Stimulated activated CD8-positive, alpha-beta memory T cell treated with anti-CD3 and anti-CD28 coated beads, Interleukin-2, amount 100 ng/mL, for 48 hours (primary cell): Measurements from ENCODE around the gene QSER1.

ENCODE experiments used
- DNase-seq, 2 donors: peaks; one replicate each; pipeline ENCODE4 v3.0.0-alpha.2; 2020; ENCODE audit warnings: low read depth in 2 of 2

The QSER1 gene

DNA sequence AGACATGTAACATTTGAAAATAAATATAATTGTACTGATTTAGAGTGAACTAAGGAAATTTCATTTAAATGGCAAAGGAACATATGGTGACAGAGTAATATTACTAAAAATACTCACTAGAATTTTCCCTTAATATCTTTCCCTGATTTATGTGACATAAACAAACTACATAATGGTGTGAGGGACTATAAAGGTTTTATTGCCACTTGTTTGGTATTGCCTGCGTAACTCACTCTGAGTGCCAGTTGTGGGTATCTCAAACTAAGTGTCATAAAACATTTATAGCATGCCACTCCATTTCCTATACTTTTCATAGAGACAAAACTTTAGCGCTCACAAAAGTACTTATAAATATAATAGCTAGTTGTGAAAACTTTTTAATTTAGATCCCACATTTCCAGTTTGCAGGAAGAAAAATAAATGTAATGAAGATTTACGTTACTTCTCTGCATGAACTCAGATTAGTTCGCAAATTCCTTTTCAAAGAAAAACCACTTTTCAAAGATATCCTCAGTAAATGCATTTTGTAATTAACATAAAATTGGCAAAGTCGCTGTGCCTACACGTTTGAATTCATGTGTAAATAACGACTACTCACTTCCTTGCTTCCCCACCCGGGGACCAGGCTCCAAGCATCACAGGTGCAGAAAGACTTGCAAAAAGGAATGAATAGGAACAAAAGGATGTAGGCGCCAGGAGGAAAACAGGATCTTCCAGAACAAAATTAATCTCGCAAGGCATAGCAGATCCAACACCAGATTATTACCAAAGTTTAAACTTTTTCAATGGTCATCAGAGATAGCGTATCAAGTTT is 1.6 kb upstream of the QSER1 start:
- no peak for DNase-seq

DNA sequence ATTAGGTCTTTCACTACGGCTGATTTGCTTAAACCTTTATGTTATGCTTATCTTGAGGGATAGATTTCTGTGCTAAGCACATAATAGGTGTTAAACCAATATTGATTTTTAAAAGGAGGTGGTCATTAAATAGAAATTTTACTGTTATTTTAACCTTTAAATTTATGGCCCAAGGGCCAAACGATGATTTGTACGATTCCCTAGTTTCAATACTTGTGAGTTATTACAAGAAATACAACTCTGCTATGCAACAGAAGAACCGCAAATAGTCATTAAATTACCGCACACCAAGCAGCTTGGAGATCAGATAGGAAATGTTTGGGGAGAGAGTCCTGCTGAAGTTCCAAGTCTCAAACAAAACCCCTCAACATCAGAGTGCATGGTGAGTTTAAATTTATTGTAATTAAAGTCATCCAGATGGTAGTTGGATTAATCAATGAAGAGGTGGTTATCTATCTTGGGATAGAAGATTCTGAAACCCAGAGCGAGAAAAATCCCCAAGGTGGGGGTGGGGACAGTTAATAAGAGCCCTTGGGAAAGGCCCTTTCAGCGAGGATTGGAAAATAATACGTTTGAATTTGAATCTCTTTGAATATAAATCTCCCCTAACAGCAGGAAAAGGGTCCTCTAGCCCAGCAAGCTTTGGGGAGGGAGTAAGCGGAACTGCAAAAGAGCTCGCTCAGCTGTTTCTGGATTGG is 805 bp upstream of the QSER1 start:
- DNase-seq = no peak

GRCh38 chr11:32893093-32893342 is 407 bp downstream of the QSER1 start:
- DNase-seq = no peak

- peak; percentile 23 to 37 for DNase-seq
Measured at GRCh38 chr11:32893343-32894148, 935 bp downstream of the QSER1 start.

DNA sequence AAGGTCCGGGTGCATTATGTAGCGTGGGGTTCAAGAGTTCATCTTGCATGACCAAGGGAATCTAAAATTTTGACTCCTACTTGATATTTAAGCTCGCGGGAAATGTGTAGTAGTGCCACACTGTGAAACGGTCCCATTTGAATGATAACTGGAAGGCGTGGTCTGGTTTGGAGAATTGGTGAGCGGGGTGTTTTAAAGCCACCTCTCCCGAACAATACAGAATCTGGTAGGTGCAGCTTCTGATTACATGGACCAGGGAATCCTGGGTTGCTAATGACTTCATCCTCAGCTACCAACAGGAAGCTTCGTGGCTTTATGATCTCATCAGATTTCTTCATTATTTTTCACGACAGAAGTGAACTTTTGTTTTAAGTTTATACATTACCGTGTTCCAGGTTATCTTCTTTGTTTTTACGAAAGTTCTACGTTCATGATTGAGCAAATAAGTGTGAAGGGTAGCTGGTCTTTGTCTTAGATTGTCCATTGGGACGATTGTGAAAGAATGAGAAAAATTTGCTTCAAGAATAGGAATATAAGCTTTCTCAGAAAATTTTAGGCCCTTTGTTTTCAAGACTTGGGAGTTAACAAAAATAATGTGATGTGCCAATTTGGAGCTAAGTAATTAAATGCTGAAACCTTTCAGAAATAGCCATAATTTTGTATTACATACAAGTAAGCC is 1.7 kb downstream of the QSER1 start:
- no peak for DNase-seq

DNA sequence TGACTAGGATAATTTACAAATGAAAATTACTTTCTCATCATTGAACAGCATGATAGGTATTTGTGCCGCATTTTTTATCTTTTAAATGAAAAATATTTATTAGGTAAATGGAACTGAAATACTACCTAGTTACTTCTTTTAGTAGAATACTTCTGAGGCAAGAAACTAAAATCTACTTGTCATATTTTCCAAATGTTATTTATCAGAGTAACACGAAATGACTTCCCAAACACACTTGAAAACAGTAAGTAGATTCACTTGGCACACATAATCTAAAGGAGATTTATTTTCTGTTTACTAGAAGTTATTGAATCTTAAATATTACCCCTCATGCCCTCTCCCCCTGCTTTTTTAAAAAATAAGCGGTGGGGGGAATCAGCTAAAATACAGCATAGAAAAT is 2.3 kb downstream of the QSER1 start:
- DNase-seq = no peak

DNA sequence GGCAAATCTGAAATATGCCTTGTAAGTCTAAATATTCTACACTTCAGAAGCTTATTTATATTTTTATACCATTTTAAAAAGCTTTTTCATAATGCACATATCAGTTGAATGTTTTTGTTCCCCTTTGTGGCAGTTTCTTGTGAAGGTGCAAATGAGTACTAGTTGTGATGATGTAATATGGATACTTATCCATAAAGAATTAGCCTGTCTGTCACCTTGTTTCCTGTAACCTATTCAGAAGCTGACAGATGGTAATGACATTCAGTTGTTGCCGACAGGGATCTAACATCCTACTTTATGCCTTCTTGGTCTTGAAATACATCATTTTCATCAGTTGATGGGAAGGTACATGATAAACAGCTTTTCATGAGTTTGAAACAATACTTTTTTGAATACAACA is 2.9 kb downstream of the QSER1 start:
- DNase-seq = no peak

DNA sequence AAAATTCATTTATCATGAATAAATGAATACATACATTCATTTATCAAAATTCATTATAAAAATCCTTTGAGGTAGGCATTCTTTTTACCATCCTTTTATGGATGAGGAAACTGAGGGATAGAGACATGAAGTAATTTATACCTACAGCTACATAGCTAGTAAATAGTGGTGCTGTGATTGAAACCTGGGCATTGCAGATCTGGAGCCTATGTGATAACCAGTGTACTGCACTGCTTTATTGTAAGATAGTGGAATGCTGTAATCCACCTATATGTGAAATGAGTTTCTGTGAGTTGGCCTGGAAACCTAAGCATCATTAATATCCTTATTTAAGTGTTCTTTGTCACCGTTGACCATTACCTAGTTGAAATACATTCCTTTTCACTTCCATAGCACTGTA is 4.5 kb downstream of the QSER1 start:
- DNase-seq = no peak

GRCh38 chr11:32899438-32899837 is 6.8 kb downstream of the QSER1 start:
- DNase-seq = no peak

- no peak for DNase-seq
Measured at GRCh38 chr11:32902089-32902665, 9.6 kb downstream of the QSER1 start.

GRCh38 chr11:32905028-32905667 is 12.5 kb downstream of the QSER1 start:
- DNase-seq = no peak

DNA sequence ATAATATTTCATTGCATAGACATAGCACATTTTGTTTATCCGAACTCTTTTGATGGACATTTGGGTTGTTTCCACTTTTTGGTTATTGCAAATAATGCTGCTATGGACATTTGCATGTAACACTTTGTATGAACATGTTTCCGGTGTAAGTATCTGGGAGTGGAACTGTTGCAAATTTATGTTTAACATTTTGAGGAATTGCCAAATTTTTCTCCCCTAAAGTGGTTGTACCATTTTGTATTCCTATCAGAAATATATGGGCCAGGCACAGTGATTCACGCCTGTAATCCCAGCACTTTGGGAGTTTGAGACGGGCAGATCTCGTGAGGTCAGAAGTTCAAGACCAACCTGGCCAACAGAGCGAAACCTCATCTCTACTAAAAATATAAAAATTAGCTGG is 16.0 kb downstream of the QSER1 start:
- no peak for DNase-seq

DNA sequence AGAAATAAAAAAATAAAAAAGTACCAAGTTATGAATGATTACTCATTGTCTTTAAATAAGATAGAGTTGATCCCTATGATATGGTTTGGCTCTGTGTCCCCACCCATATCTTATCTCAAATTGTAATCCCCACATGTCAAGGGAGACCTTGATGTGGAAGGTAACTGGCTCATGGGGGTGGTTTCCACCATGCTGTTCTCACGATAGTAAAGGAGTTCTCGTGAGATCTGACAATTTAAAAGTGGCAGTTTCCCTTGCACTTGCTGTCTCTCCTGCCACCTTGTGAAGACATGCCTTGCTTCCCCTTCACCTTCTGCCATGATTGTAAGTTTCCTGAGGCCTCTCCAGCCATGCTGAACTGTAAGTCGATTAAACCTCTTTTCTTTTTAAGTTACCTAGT is 18.8 kb downstream of the QSER1 start:
- no peak for DNase-seq

GRCh38 chr11:32913445-32913844 is 20.8 kb downstream of the QSER1 start:
- no peak for DNase-seq

- DNase-seq = no peak
Measured at GRCh38 chr11:32916361-32916760, 23.8 kb downstream of the QSER1 start.

DNA sequence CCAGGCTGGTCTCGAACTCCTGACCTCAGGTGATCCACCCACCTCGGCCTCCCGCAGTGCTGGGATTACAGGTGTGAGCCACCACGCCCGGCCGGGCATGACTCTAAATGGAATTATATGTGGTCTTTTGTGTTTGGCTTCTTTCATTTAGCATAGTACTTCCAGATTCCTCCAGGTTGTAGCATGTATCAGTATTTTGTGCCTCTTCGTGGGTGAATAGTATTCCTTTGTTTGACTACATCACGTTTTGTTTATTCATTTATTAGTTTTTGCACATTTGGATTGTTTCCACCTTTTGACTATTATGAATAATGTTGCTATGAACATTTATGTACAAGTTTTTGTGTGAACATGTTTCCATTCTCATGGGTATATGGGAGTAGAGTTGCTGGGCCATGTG is 24.4 kb downstream of the QSER1 start:
- no peak for DNase-seq

- DNase-seq = no peak
Measured at GRCh38 chr11:32918427-32918826, 25.8 kb downstream of the QSER1 start.

DNA sequence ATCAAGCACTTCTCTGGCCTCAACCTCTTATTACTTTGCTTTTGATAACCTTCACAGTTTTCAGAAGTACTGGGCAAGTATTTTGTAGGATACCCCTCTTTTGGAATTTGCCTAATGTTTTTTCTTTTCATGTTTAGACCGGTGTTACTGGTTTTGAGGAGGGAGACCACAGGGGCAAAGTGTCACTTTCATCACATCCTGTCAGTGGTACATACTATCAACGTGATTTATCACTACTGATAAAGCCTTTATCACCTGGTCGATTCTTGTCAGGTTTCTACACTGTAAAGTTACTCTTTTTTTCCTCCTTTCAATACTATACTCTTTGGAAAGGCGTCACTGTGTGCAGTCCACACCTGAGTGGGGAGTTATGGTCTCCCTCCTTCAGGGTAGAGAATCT is 26.7 kb downstream of the QSER1 start:
- DNase-seq = no peak

GRCh38 chr11:32920570-32920969 is 28.0 kb downstream of the QSER1 start:
- no peak for DNase-seq

DNA sequence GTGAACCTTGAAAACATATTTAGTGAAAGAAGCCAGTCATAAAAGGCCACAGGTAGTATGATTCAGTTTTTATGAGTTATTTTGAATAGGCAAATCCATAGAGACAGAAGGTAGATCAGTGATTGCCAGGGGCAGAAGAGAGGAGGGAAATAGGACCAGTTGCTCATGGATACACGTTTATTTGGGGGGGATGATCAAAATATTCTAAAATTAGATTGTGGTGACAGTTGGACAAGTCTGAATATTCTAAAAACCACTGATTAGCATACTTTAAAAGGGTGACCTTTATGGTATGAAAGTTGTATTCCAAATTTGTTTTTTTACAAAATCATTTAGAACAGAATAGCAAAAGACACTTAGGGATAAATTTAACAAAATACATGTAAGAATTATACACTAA is 28.6 kb downstream of the QSER1 start:
- no peak for DNase-seq

DNA sequence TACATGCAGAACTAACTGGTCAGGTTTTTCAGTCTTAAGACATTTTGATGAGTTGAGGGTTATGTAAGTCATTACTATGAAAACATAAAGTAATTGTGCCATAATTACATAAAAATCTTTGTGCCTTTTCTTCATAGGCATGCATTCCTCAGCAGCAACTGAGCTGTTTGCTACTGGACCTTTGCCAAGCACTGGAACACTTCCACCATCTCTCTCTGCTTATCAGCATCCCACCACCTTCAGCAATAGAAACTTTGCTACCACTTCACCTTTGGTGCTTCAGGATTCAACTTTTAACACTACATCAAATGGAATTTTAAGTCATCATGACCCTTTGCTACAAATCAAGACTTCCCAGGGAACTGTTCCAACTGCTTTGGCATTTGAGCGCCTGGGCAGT is 39.0 kb downstream of the QSER1 start:
- DNase-seq = no peak

- no peak for DNase-seq
Measured at GRCh38 chr11:32932196-32932595, 39.6 kb downstream of the QSER1 start.
